Measurements from ENCODE around the gene FNDC5. TPM values are rescaled to one million over a fixed set of nuclear protein-coding genes. Genes with fewer than 3 reads are reported as not detected.
A peak's percentile ranks its signal among the peaks of the same experiment; 100 is the strongest.

The FNDC5 gene
- total and polyA plus RNA-seq, 2 of the 13 experiments (the other 11 are each of a cell fraction or from before 2014, with no cell fraction given): 1.4 to 3.1 TPM

DNA sequence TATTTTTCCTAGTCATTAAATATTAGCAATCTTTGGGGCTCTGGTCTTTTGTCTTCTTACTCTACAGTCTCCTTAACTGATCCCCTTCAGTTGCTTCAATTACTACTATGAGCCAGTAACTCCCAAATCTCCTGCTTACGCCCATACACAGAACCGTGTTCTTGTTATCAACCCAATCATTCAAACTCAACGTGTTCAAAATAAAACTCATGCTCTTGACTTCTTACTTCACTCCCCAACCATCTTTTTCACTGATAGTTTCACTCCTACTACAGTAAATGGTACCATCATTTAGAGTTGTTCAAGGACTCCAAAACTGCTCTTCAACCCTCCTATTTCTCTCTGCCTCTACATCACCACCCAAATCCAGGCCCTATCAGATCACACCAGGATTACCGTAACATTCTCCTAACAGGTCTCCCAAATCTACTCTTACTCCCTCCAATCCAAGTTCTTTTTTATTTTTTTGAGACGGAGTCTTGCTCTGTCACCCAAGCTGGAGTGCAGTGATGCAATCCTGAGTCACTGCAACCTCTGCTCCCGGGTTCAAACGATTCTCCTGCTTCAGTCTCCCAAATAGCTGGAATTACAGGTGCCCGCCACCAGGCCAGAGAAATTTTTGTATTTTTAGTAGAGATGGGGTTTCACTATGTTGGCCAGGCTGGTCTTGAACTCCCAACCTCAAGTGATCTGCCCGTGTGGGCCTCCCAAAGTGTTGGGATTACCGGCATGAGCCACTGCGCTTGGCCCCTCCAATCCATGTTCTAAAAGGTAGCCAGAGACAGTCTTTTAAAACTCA lies 56.6 kb downstream of the FNDC5 start (continued):
- TF ChIP-seq ZNF251 (CRISPR knock-in tag; IDR thresholded peaks at IDR 0.05) (no peak), TGIF2 (CRISPR knock-in tag; IDR thresholded peaks at IDR 0.05) (0 out of 2 replicates have a peak, but pooled peaks have one; percentile 11), CENPX (CRISPR knock-in tag; IDR thresholded peaks at IDR 0.05) (no peak), SAP130 (CRISPR knock-in tag; IDR thresholded peaks at IDR 0.05; ENCODE audit: low read depth) (peak; percentile 54), ZNF788 (CRISPR knock-in tag; IDR thresholded peaks at IDR 0.05; ENCODE audit: borderline replicate concordance) (no peak), EED (CRISPR knock-in tag; IDR thresholded peaks at IDR 0.05) (no peak), TRIM24 (CRISPR knock-in tag; IDR thresholded peaks at IDR 0.05) (no peak), TAF15 (IDR thresholded peaks at IDR 0.05; ENCODE audit: low read depth, low read length, poor library complexity, severe bottlenecking) (no peak), ZNF564 (CRISPR knock-in tag; IDR thresholded peaks at IDR 0.05) (no peak), ZNF550 (CRISPR knock-in tag; IDR thresholded peaks at IDR 0.05; ENCODE audit: borderline replicate concordance) (no peak), FOXJ3 (CRISPR knock-in tag; IDR thresholded peaks at IDR 0.05; ENCODE audit: borderline replicate concordance) (0 out of 2 replicates have a peak, but pooled peaks have one; percentile 3), ZNF644 (CRISPR knock-in tag; IDR thresholded peaks at IDR 0.05; ENCODE audit: low read depth) (0 out of 2 replicates have a peak, but pooled peaks have one; percentile 30), ZNF441 (CRISPR knock-in tag; IDR thresholded peaks at IDR 0.05; ENCODE audit: borderline replicate concordance) (peak; percentile 96), ZMYM3 (CRISPR knock-in tag; IDR thresholded peaks at IDR 0.05) (no peak), IRX3 (CRISPR knock-in tag; IDR thresholded peaks at IDR 0.05; ENCODE audit: borderline replicate concordance, low read depth) (no peak), HOXA7 (CRISPR knock-in tag; IDR thresholded peaks at IDR 0.05) (no peak), PTBP1 (IDR thresholded peaks at IDR 0.05; ENCODE audit: low read depth, low read length, poor library complexity, severe bottlenecking) (no peak), CEBPB (IDR thresholded peaks at IDR 0.05; ENCODE audit: borderline replicate concordance, low read depth, low read length) (peak; percentile 89), ZBTB42 (CRISPR knock-in tag; IDR thresholded peaks at IDR 0.05) (no peak), ZBTB38 (CRISPR knock-in tag; IDR thresholded peaks at IDR 0.05) (no peak), MXI1 (IDR thresholded peaks at IDR 0.05; ENCODE audit: borderline replicate concordance, low read depth, low read length) (no peak), DR1 (CRISPR knock-in tag; IDR thresholded peaks at IDR 0.05) (no peak), ZNF891 (CRISPR knock-in tag; IDR thresholded peaks at IDR 0.05) (no peak), RARA (CRISPR knock-in tag; IDR thresholded peaks at IDR 0.05) (0 out of 2 replicates have a peak, but pooled peaks have one; percentile 18), ZNF17 (CRISPR knock-in tag; IDR thresholded peaks at IDR 0.05) (no peak), KDM1A (CRISPR knock-in tag; IDR thresholded peaks at IDR 0.05) (no peak)
- TF ChIP-seq, protein P1, sequence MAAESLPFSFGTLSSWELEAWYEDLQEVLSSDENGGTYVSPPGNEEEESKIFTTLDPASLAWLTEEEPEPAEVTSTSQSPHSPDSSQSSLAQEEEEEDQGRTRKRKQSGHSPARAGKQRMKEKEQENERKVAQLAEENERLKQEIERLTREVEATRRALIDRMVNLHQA (CRISPR knock-in tag; IDR thresholded peaks at IDR 0.05): no peak
- TF ChIP-seq, protein P2, sequence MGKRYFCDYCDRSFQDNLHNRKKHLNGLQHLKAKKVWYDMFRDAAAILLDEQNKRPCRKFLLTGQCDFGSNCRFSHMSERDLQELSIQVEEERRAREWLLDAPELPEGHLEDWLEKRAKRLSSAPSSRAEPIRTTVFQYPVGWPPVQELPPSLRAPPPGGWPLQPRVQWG (CRISPR knock-in tag; IDR thresholded peaks at IDR 0.05; ENCODE audit: borderline replicate concordance, low read depth): no peak
- TF ChIP-seq, protein P3, sequence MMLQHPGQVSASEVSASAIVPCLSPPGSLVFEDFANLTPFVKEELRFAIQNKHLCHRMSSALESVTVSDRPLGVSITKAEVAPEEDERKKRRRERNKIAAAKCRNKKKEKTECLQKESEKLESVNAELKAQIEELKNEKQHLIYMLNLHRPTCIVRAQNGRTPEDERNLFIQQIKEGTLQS (CRISPR knock-in tag; IDR thresholded peaks at IDR 0.05): peak; percentile 95
- TF ChIP-seq, protein P4, sequence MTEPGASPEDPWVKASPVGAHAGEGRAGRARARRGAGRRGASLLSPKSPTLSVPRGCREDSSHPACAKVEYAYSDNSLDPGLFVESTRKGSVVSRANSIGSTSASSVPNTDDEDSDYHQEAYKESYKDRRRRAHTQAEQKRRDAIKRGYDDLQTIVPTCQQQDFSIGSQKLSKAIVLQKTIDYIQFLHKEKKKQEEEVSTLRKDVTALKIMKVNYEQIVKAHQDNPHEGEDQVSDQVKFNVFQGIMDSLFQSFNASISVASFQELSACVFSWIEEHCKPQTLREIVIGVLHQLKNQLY (CRISPR knock-in tag; IDR thresholded peaks at IDR 0.05): no peak
- TF ChIP-seq, protein P5, sequence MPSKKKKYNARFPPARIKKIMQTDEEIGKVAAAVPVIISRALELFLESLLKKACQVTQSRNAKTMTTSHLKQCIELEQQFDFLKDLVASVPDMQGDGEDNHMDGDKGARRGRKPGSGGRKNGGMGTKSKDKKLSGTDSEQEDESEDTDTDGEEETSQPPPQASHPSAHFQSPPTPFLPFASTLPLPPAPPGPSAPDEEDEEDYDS (CRISPR knock-in tag; IDR thresholded peaks at IDR 0.05): no peak
